Measurements from ENCODE around the gene FAM72D. TPM values are rescaled to one million over a fixed set of nuclear protein-coding genes. Genes with fewer than 3 reads are reported as not detected.
"Not testable (repeated sequence)": the region's sequence is repeated elsewhere in the genome, so short reads cannot be mapped to it uniquely, and the experiment has no call there.

FAM72D gene
- total RNA-seq, 2 experiments from 2014 or later, result not detected

- ATAC-seq (ENCODE audit: poor library complexity); H3K9me3 ChIP-seq (ENCODE audit: control insufficient read depth in 1 of 2, insufficient read depth in 1 of 2, low read length in 2 of 2); H3K4me1 ChIP-seq (ENCODE audit: insufficient read depth, low read length); H3K27ac ChIP-seq (ENCODE audit: low read depth in 1 of 2, low read length in 2 of 2); H3K9me3 Mint-ChIP-seq; CTCF ChIA-PET; intact Hi-C loops (cut with DNase I, micrococcal nuclease); H3K4me3 ChIP-seq (ENCODE audit: low read length); H3K4me1 Mint-ChIP-seq (ENCODE audit: low read depth); H3K27ac Mint-ChIP-seq; H3K36me3 Mint-ChIP-seq (ENCODE audit: low read depth); H3K27me3 ChIP-seq (ENCODE audit: control insufficient read depth in 1 of 2, insufficient read depth in 2 of 2, low read length in 2 of 2); H3K27me3 Mint-ChIP-seq; DNase-seq; POLR2A ChIA-PET; H3K36me3 ChIP-seq (ENCODE audit: insufficient read depth, low read length); H3K4me3 Mint-ChIP-seq: not testable (repeated sequence)
These were observed 37.6 kb upstream of the FAM72D start for GRCh38 chr1:145058184-145058583.

DNA sequence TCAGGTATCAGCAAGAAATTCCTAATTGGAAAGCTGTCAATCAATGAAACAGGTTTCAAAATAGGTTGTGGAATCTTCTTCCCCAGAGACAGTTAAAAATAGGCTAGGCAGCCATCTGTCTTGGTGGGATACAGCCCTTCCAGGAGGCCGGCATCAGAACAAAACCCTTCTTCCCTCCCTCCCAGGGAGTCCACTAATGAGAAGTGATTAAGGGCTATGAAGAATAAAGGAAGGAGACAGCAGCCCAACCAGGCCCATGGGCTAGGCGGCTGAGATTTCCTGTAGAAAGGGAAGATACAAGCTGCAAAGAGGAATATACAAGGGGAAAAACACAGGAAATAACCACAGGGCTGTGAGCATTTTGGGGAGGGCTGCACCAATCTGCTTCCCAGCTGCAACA lies 32.5 kb upstream of the FAM72D start:
- H3K4me3 Mint-ChIP-seq; H3K27me3 Mint-ChIP-seq; H3K27me3 ChIP-seq (ENCODE audit: control insufficient read depth in 1 of 2, insufficient read depth in 2 of 2, low read length in 2 of 2); DNase-seq; H3K27ac Mint-ChIP-seq; H3K4me3 ChIP-seq (ENCODE audit: low read length); H3K4me1 Mint-ChIP-seq (ENCODE audit: low read depth); CTCF ChIA-PET; H3K9me3 ChIP-seq (ENCODE audit: control insufficient read depth in 1 of 2, insufficient read depth in 1 of 2, low read length in 2 of 2); ATAC-seq (ENCODE audit: poor library complexity); H3K9me3 Mint-ChIP-seq; H3K36me3 Mint-ChIP-seq (ENCODE audit: low read depth); H3K27ac ChIP-seq (ENCODE audit: low read depth in 1 of 2, low read length in 2 of 2); POLR2A ChIA-PET; H3K36me3 ChIP-seq (ENCODE audit: insufficient read depth, low read length); intact Hi-C loops (cut with DNase I, micrococcal nuclease); H3K4me1 ChIP-seq (ENCODE audit: insufficient read depth, low read length): not testable (repeated sequence)

DNA sequence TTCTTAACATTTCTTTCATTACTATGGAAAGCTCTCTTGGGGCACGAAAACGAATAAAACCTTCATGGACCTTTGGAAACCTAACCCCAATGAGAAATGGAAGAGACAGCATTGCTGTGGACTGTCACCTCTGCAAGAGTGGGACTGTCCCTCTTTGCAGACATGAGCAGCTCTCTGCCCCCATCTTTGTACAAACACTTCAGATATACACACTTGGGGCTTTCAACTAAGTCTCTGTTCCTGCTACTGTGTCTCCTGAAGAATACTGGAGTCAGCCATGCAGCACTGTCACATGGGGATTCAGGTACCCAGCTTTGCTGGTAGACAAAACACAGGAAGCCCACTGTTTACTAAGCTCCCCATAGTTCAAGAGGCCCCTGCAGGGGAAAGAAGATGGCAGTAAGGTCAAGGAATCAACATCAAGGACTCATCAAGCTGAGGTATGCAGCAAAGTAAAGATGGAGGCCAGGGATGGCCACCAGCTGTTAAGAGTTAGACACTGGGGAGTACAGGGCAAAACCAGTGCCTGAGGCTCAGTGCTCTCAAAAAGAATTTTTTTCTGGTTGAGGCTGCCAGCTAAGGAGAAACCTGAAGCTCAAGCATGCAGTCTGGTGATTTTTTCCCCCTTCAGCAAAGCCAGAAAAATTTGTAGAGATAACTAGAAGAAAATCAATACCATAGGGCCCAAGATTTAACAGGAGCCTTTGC lies 31.7 kb upstream of the FAM72D start:
- intact Hi-C loops (cut with DNase I, micrococcal nuclease); H3K4me1 ChIP-seq (ENCODE audit: insufficient read depth, low read length); H3K27ac Mint-ChIP-seq; DNase-seq; H3K36me3 ChIP-seq (ENCODE audit: insufficient read depth, low read length); H3K9me3 Mint-ChIP-seq; H3K9me3 ChIP-seq (ENCODE audit: control insufficient read depth in 1 of 2, insufficient read depth in 1 of 2, low read length in 2 of 2); H3K4me3 Mint-ChIP-seq; H3K27me3 Mint-ChIP-seq; CTCF ChIA-PET; H3K27ac ChIP-seq (ENCODE audit: low read depth in 1 of 2, low read length in 2 of 2); H3K27me3 ChIP-seq (ENCODE audit: control insufficient read depth in 1 of 2, insufficient read depth in 2 of 2, low read length in 2 of 2); H3K4me1 Mint-ChIP-seq (ENCODE audit: low read depth); H3K4me3 ChIP-seq (ENCODE audit: low read length); ATAC-seq (ENCODE audit: poor library complexity); H3K36me3 Mint-ChIP-seq (ENCODE audit: low read depth); POLR2A ChIA-PET: not testable (repeated sequence)

GRCh38 chr1:145065194-145065826 lies 30.5 kb upstream of the FAM72D start:
- H3K4me1 ChIP-seq (ENCODE audit: insufficient read depth, low read length); H3K27me3 ChIP-seq (ENCODE audit: control insufficient read depth in 1 of 2, insufficient read depth in 2 of 2, low read length in 2 of 2); DNase-seq; H3K4me3 Mint-ChIP-seq; H3K36me3 ChIP-seq (ENCODE audit: insufficient read depth, low read length); H3K36me3 Mint-ChIP-seq (ENCODE audit: low read depth); H3K9me3 Mint-ChIP-seq; H3K27ac Mint-ChIP-seq; intact Hi-C loops (cut with DNase I, micrococcal nuclease); H3K4me3 ChIP-seq (ENCODE audit: low read length); H3K27ac ChIP-seq (ENCODE audit: low read depth in 1 of 2, low read length in 2 of 2); H3K27me3 Mint-ChIP-seq; H3K4me1 Mint-ChIP-seq (ENCODE audit: low read depth); POLR2A ChIA-PET; H3K9me3 ChIP-seq (ENCODE audit: control insufficient read depth in 1 of 2, insufficient read depth in 1 of 2, low read length in 2 of 2); CTCF ChIA-PET: not testable (repeated sequence)
- peak; percentile 48 for ATAC-seq (ENCODE audit: poor library complexity)

- intact Hi-C loops (cut with DNase I, micrococcal nuclease); H3K36me3 ChIP-seq (ENCODE audit: insufficient read depth, low read length); H3K9me3 Mint-ChIP-seq; H3K27me3 ChIP-seq (ENCODE audit: control insufficient read depth in 1 of 2, insufficient read depth in 2 of 2, low read length in 2 of 2); H3K9me3 ChIP-seq (ENCODE audit: control insufficient read depth in 1 of 2, insufficient read depth in 1 of 2, low read length in 2 of 2); H3K4me1 ChIP-seq (ENCODE audit: insufficient read depth, low read length); H3K4me3 Mint-ChIP-seq; H3K27ac Mint-ChIP-seq; H3K27me3 Mint-ChIP-seq; H3K4me1 Mint-ChIP-seq (ENCODE audit: low read depth); H3K36me3 Mint-ChIP-seq (ENCODE audit: low read depth); POLR2A ChIA-PET; DNase-seq; CTCF ChIA-PET; H3K4me3 ChIP-seq (ENCODE audit: low read length); H3K27ac ChIP-seq (ENCODE audit: low read depth in 1 of 2, low read length in 2 of 2); ATAC-seq (ENCODE audit: poor library complexity): not testable (repeated sequence)
These were observed 29.3 kb upstream of the FAM72D start for GRCh38 chr1:145066486-145066885.

GRCh38 chr1:145071569-145071968 lies 24.2 kb upstream of the FAM72D start:
- H3K27me3 Mint-ChIP-seq; DNase-seq; H3K4me1 ChIP-seq (ENCODE audit: insufficient read depth, low read length); H3K4me1 Mint-ChIP-seq (ENCODE audit: low read depth); H3K9me3 ChIP-seq (ENCODE audit: control insufficient read depth in 1 of 2, insufficient read depth in 1 of 2, low read length in 2 of 2); H3K27me3 ChIP-seq (ENCODE audit: control insufficient read depth in 1 of 2, insufficient read depth in 2 of 2, low read length in 2 of 2); H3K4me3 ChIP-seq (ENCODE audit: low read length); H3K36me3 ChIP-seq (ENCODE audit: insufficient read depth, low read length); ATAC-seq (ENCODE audit: poor library complexity); intact Hi-C loops (cut with DNase I, micrococcal nuclease); POLR2A ChIA-PET; H3K27ac ChIP-seq (ENCODE audit: low read depth in 1 of 2, low read length in 2 of 2); H3K36me3 Mint-ChIP-seq (ENCODE audit: low read depth); H3K9me3 Mint-ChIP-seq; H3K4me3 Mint-ChIP-seq; CTCF ChIA-PET; H3K27ac Mint-ChIP-seq: not testable (repeated sequence)

GRCh38 chr1:145074021-145074559 lies 21.7 kb upstream of the FAM72D start:
- H3K4me1 ChIP-seq (ENCODE audit: insufficient read depth, low read length); H3K4me1 Mint-ChIP-seq (ENCODE audit: low read depth); H3K27ac ChIP-seq (ENCODE audit: low read depth in 1 of 2, low read length in 2 of 2); H3K9me3 ChIP-seq (ENCODE audit: control insufficient read depth in 1 of 2, insufficient read depth in 1 of 2, low read length in 2 of 2); H3K27me3 ChIP-seq (ENCODE audit: control insufficient read depth in 1 of 2, insufficient read depth in 2 of 2, low read length in 2 of 2); ATAC-seq (ENCODE audit: poor library complexity); POLR2A ChIA-PET; CTCF ChIA-PET; H3K4me3 Mint-ChIP-seq; intact Hi-C loops (cut with DNase I, micrococcal nuclease); H3K4me3 ChIP-seq (ENCODE audit: low read length); H3K27ac Mint-ChIP-seq; DNase-seq; H3K27me3 Mint-ChIP-seq; H3K36me3 Mint-ChIP-seq (ENCODE audit: low read depth); H3K9me3 Mint-ChIP-seq; H3K36me3 ChIP-seq (ENCODE audit: insufficient read depth, low read length): not testable (repeated sequence)

Data from CD4-positive, alpha-beta T cell (primary cell).